ENCODE measurements around the gene SELENOO. TPM values are rescaled to one million over a fixed set of nuclear protein-coding genes. Genes with fewer than 3 reads are reported as not detected.

Gene SELENOO
- total and polyA plus RNA-seq, 2 of the 13 experiments (the other 11 are each of a cell fraction or from before 2014, with no cell fraction given): 14.4 to 19.0 TPM

- TF ChIP-seq ZKSCAN8 (CRISPR knock-in tag; IDR thresholded peaks at IDR 0.05; ENCODE audit: borderline replicate concordance): no peak
- TF ChIP-seq, protein P1, sequence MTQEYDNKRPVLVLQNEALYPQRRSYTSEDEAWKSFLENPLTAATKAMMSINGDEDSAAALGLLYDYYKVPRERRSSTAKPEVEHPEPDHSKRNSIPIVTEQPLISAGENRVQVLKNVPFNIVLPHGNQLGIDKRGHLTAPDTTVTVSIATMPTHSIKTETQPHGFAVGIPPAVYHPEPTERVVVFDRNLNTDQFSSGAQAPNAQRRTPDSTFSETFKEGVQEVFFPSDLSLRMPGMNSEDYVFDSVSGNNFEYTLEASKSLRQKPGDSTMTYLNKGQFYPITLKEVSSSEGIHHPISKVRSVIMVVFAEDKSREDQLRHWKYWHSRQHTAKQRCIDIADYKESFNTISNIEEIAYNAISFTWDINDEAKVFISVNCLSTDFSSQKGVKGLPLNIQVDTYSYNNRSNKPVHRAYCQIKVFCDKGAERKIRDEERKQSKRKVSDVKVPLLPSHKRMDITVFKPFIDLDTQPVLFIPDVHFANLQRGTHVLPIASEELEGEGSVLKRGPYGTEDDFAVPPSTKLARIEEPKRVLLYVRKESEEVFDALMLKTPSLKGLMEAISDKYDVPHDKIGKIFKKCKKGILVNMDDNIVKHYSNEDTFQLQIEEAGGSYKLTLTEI (CRISPR knock-in tag; conservative IDR thresholded peaks at IDR 0.05): no peak
- no peak for TF ChIP-seq SIN3A (IDR thresholded peaks at IDR 0.05; ENCODE audit: borderline replicate concordance, low read depth, low read length)
- TF ChIP-seq ZNF772 (CRISPR knock-in tag; IDR thresholded peaks at IDR 0.05): no peak
- TF ChIP-seq ZNF567 (CRISPR knock-in tag; IDR thresholded peaks at IDR 0.05; ENCODE audit: borderline replicate concordance): no peak
- no peak for TF ChIP-seq MLLT10 (CRISPR knock-in tag; IDR thresholded peaks at IDR 0.05)
- peak; percentile 92 for TF ChIP-seq ADNP (CRISPR knock-in tag; IDR thresholded peaks at IDR 0.05)
- no peak for TF ChIP-seq TBL1XR1 (IDR thresholded peaks at IDR 0.05; ENCODE audit: borderline replicate concordance, low read length, partially characterized antibody)
- no peak for TF ChIP-seq AFF4 (CRISPR knock-in tag; IDR thresholded peaks at IDR 0.05)
- TF ChIP-seq ZNF251 (CRISPR knock-in tag; IDR thresholded peaks at IDR 0.05): no peak
- TF ChIP-seq PBX2 (CRISPR knock-in tag; IDR thresholded peaks at IDR 0.05): no peak
- TF ChIP-seq ZMAT3 (CRISPR knock-in tag; conservative IDR thresholded peaks at IDR 0.05): no peak
- TF ChIP-seq ZBTB2 (CRISPR knock-in tag; IDR thresholded peaks at IDR 0.05; ENCODE audit: low read depth): no peak
- no peak for TF ChIP-seq ZNF335 (CRISPR knock-in tag; IDR thresholded peaks at IDR 0.05)
- no peak for TF ChIP-seq ZNF605 (CRISPR knock-in tag; IDR thresholded peaks at IDR 0.05)
- TF ChIP-seq SRF (IDR thresholded peaks at IDR 0.05; ENCODE audit: low read depth, low read length): no peak
- peak; percentile 89 for TF ChIP-seq ZMYM3 (CRISPR knock-in tag; IDR thresholded peaks at IDR 0.05)
- no peak for TF ChIP-seq SP1 (IDR thresholded peaks at IDR 0.05)
- 0 out of 2 replicates have a peak, but pooled peaks have one; percentile 20 for TF ChIP-seq SP1 (CRISPR knock-in tag; IDR thresholded peaks at IDR 0.05)
- TF ChIP-seq ZNF280B (CRISPR knock-in tag; IDR thresholded peaks at IDR 0.05; ENCODE audit: borderline replicate concordance): no peak
These were observed 15.3 kb upstream of the SELENOO start, which contains the start of gene TRABD (continued) for GRCh38 chr22:50185375-50186087.

Measured in HepG2 (cell line).